Astrocyte (in vitro differentiated cells and primary cell): ENCODE measurements around the gene CRYGN.

Source experiments
- EZH2 ChIP-seq: IDR thresholded peaks from 2 replicates; pipeline ENCODE4 v1.6.1; 2012; ENCODE audit warnings: mild to moderate bottlenecking, low read length, inconsistent platforms; ENCODE audit not compliant: insufficient read depth
- TF ChIP-seq, protein P1 (sequence below): IDR thresholded peaks from 2 replicates; pipeline ENCODE4 v1.5.1; 2011; ENCODE audit warnings: low read depth, mild to moderate bottlenecking, inconsistent platforms, low read length, moderate library complexity; ENCODE audit not compliant: insufficient read depth

DNA sequence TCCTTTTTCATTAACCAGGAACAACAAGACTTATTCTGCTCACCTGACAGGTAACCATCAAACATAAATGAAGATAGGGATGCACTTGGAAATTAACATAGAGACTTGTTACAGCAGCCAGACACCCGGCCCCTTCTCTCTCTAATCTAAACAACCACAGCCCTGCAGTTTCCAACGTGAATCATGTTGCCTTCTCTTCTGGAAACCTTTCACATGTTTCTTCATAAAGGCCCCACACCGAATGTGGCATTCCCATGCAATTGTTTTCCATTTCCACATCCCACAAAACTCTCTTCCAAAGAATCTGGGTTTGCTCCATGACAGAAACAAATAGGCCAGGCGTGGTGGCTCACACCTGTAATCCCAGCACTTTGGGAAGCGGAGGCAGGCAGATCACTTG, 15.1 kb downstream of the CRYGN start:
- TF ChIP-seq, protein P1, sequence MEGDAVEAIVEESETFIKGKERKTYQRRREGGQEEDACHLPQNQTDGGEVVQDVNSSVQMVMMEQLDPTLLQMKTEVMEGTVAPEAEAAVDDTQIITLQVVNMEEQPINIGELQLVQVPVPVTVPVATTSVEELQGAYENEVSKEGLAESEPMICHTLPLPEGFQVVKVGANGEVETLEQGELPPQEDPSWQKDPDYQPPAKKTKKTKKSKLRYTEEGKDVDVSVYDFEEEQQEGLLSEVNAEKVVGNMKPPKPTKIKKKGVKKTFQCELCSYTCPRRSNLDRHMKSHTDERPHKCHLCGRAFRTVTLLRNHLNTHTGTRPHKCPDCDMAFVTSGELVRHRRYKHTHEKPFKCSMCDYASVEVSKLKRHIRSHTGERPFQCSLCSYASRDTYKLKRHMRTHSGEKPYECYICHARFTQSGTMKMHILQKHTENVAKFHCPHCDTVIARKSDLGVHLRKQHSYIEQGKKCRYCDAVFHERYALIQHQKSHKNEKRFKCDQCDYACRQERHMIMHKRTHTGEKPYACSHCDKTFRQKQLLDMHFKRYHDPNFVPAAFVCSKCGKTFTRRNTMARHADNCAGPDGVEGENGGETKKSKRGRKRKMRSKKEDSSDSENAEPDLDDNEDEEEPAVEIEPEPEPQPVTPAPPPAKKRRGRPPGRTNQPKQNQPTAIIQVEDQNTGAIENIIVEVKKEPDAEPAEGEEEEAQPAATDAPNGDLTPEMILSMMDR = no peak
- no peak for TF ChIP-seq EZH2
